DND-41 (cell line): ENCODE data around the gene MYL6.

ENCODE experiments used
- ATAC-seq: fragments of 200-7000 bp; cut with Tn5 transposase; 3 replicates; pipeline ENCODE4 v1.9.1; 2021; ENCODE audit warnings: low read depth; ENCODE audit not compliant: insufficient read depth
- DNase-seq: peaks from one replicate; pipeline ENCODE4 v3.0.0-alpha.2; 2020
- H2AFZ ChIP-seq: 2 replicates; pipeline ENCODE4 v1.6.0; 2012; ENCODE audit warnings: low read depth, low read length
- H3K27ac ChIP-seq: 2 replicates; pipeline ENCODE4 v1.5.1; 2012; ENCODE audit warnings: low read length, inconsistent platforms
- H3K27me3 ChIP-seq: fragments of 200-600 bp; sonication (generic); 2 replicates; pipeline ENCODE4 v1.6.0; 2012; ENCODE audit warnings: low read length, mild to moderate bottlenecking, inconsistent platforms; ENCODE audit not compliant: insufficient read depth, poor library complexity
- H3K36me3 ChIP-seq: 2 replicates; pipeline ENCODE4 v1.5.1; 2012; ENCODE audit warnings: low read length, inconsistent platforms; ENCODE audit not compliant: insufficient read depth
- H3K4me1 ChIP-seq: 2 replicates; pipeline ENCODE4 v1.5.1; 2012; ENCODE audit warnings: mild to moderate bottlenecking, low read length; ENCODE audit not compliant: insufficient read depth
- H3K4me2 ChIP-seq: 2 replicates; pipeline ENCODE4 v1.6.0; 2012; ENCODE audit warnings: mild to moderate bottlenecking, moderate library complexity, low read length, inconsistent platforms; ENCODE audit not compliant: insufficient read depth
- H3K4me3 ChIP-seq, 2 experiments: fragments of 200-600 bp in 1 of 2; shearing (Covaris generic) in 1 of 2; 2 replicates each; pipeline ENCODE4 v1.5.1; 2012 to 2016; ENCODE audit warnings: inconsistent platforms in 2 of 2, low read length in 2 of 2, mild to moderate bottlenecking in 2 of 2, low read depth in 1 of 2, moderate library complexity in 1 of 2
- H3K79me2 ChIP-seq: 2 replicates; pipeline ENCODE4 v1.6.0; 2012; ENCODE audit warnings: low read length, inconsistent platforms; ENCODE audit not compliant: insufficient read depth
- H3K9ac ChIP-seq: 2 replicates; pipeline ENCODE4 v1.6.0; 2012; ENCODE audit warnings: low read depth, mild to moderate bottlenecking, inconsistent platforms, low read length, moderate library complexity
- H3K9me3 ChIP-seq: 2 replicates; pipeline ENCODE4 v1.5.1; 2012; ENCODE audit warnings: low read length, moderate library complexity, mild to moderate bottlenecking, inconsistent platforms; ENCODE audit not compliant: insufficient read depth, severe bottlenecking
- H4K20me1 ChIP-seq: 2 replicates; pipeline ENCODE4 v1.6.0; 2012; ENCODE audit warnings: low read length; ENCODE audit not compliant: insufficient read depth
- CTCF ChIP-seq: IDR thresholded peaks from 2 replicates; pipeline ENCODE4 v1.5.1; 2012; ENCODE audit warnings: borderline replicate concordance, low read length, moderate library complexity, mild to moderate bottlenecking; ENCODE audit not compliant: poor library complexity, severe bottlenecking; ENCODE audit errors: extremely low read depth
- EZH2 ChIP-seq: IDR thresholded peaks from 3 replicates; pipeline ENCODE4 v1.6.1; 2012; ENCODE audit warnings: borderline replicate concordance, low read depth, mild to moderate bottlenecking, moderate library complexity, low read length, inconsistent platforms; ENCODE audit not compliant: severe bottlenecking

MYL6 gene

GRCh38 chr12:56165369-56165768, 7.2 kb downstream of the MYL6 start:
- no peak for ATAC-seq
- peaks cover 13% of the 10 kb centered on the region for H4K20me1 ChIP-seq

GRCh38 chr12:56169229-56169759, 11.1 kb downstream of the MYL6 start:
- Histone ChIP-seq H3K4me2 (no peak overlapping the region), H2AFZ (no peak overlapping the region), H3K9ac (no peak overlapping the region), H3K4me3 (no peak overlapping the region), H3K27ac (no peak overlapping the region), H3K9me3 (no peaks in the 10 kb centered on the region), H3K27me3 (no peaks in the 10 kb centered on the region), H3K36me3 (peaks cover 96% of the 10 kb centered on the region), H3K4me1 (no peaks in the 10 kb centered on the region), H3K79me2 (no peaks in the 10 kb centered on the region), H4K20me1 (peaks cover 3% of the 10 kb centered on the region; the same call in 1 of the 2 replicates)
- DNase-seq (no peak), ATAC-seq (no peak)
- TF ChIP-seq EZH2 (no peak), CTCF (no peak)

More at GRCh38 chr12:56165369-56165768, 7.2 kb downstream of the MYL6 start:
- TF ChIP-seq EZH2 (no peak), CTCF (no peak)
- Histone ChIP-seq H3K27me3 (no peaks in the 10 kb centered on the region), H3K4me3 (no peak overlapping the region), H3K9ac (no peak overlapping the region), H3K4me1 (peaks cover 20% of the 10 kb centered on the region), H3K36me3 (peaks cover 96% of the 10 kb centered on the region), H2AFZ (no peak overlapping the region), H3K4me2 (no peak overlapping the region), H3K27ac (no peak overlapping the region), H3K79me2 (peaks cover 21% of the 10 kb centered on the region), H3K9me3 (no peaks in the 10 kb centered on the region)
- DNase-seq = no peak

GRCh38 chr12:56172839-56173238, 14.7 kb downstream of the MYL6 start:
- TF ChIP-seq CTCF (no peak), EZH2 (no peak)
- H2AFZ ChIP-seq = no peak overlapping the region
- H3K9ac ChIP-seq = no peak overlapping the region
- H3K4me1 ChIP-seq = no peaks in the 10 kb centered on the region
- no peak overlapping the region for H3K27ac ChIP-seq
- no peak overlapping the region for H3K4me3 ChIP-seq
- H3K79me2 ChIP-seq = no peaks in the 10 kb centered on the region
- H3K9me3 ChIP-seq = no peaks in the 10 kb centered on the region
- H3K4me2 ChIP-seq = no peak overlapping the region
- no peak for DNase-seq
- peaks cover 3% of the 10 kb centered on the region; the same call in 1 of the 2 replicates for H4K20me1 ChIP-seq
- H3K27me3 ChIP-seq = no peaks in the 10 kb centered on the region
- H3K36me3 ChIP-seq = peaks cover 91% of the 10 kb centered on the region
- no peak for ATAC-seq
